ENCODE measurements around the gene GPR62. TPM values are rescaled to one million over a fixed set of nuclear protein-coding genes. Genes with fewer than 3 reads are reported as not detected.

The GPR62 gene
- total and polyA plus RNA-seq, 8 donors, result 0.08 to 0.26 (median 0.09) TPM; not detected in 2

DNA sequence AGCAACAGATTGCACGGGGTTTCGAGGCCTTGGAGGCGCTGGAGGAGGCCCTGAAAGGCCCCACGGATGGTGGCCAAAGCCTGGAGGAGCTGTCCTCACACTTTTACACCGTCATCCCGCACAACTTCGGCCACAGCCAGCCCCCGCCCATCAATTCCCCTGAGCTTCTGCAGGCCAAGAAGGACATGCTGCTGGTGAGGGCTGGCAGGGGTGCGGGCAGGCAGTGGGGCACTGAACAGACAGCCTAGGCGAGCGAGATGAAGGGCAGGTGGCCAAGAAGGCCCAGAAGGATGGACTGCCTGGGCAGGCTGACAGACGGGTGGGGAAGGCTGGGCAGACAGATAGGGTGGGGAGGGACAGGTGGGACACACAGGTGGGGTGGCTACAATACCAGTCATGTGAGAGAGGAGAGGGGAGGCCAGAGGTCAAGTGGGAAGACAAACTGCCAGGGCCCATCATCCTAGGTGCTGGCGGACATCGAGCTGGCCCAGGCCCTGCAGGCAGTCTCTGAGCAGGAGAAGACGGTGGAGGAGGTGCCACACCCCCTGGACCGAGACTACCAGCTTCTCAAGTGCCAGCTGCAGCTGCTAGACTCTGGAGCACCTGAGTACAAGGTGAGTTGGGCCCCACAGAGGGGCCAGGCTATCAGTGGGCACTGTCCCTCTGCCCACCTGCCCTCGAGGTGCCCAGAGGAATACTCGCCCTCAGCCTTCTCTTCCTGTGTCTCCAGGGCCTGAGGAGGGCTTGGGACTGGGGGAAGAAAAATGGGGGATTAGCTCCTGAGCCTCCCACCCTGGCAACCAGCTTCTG, 9.9 kb upstream of the GPR62 start:
- WGBS, 2 donors, result 74 to 78% methylated on average over 18 of the region's 18 CpGs
- Histone ChIP-seq H3K9me3 (no peaks in the 10 kb centered on the region), H3K27ac (no peak overlapping the region), H3K4me1 (peaks cover 0 to 13% (median 5%) of the 10 kb centered on the region in 3 donors), H3K36me3 (no peaks in the 10 kb centered on the region), H3K27me3 (no peaks in the 10 kb centered on the region), H3K4me3 (no peak overlapping the region)
- DNase-seq, result peak in 1 of 6 donors; percentile 27
- TF ChIP-seq, protein P1, sequence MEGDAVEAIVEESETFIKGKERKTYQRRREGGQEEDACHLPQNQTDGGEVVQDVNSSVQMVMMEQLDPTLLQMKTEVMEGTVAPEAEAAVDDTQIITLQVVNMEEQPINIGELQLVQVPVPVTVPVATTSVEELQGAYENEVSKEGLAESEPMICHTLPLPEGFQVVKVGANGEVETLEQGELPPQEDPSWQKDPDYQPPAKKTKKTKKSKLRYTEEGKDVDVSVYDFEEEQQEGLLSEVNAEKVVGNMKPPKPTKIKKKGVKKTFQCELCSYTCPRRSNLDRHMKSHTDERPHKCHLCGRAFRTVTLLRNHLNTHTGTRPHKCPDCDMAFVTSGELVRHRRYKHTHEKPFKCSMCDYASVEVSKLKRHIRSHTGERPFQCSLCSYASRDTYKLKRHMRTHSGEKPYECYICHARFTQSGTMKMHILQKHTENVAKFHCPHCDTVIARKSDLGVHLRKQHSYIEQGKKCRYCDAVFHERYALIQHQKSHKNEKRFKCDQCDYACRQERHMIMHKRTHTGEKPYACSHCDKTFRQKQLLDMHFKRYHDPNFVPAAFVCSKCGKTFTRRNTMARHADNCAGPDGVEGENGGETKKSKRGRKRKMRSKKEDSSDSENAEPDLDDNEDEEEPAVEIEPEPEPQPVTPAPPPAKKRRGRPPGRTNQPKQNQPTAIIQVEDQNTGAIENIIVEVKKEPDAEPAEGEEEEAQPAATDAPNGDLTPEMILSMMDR (IDR thresholded peaks at IDR 0.05), result no peak
- intact Hi-C loops (cut with DNase I), result loop anchor here in 1 of 3 donors (10.0 kb wide), 1 partner anchor 180 kb away; no protein-coding TSS in a partner anchor
- no peak for ATAC-seq
- FAIRE-seq, result no peak

DNA sequence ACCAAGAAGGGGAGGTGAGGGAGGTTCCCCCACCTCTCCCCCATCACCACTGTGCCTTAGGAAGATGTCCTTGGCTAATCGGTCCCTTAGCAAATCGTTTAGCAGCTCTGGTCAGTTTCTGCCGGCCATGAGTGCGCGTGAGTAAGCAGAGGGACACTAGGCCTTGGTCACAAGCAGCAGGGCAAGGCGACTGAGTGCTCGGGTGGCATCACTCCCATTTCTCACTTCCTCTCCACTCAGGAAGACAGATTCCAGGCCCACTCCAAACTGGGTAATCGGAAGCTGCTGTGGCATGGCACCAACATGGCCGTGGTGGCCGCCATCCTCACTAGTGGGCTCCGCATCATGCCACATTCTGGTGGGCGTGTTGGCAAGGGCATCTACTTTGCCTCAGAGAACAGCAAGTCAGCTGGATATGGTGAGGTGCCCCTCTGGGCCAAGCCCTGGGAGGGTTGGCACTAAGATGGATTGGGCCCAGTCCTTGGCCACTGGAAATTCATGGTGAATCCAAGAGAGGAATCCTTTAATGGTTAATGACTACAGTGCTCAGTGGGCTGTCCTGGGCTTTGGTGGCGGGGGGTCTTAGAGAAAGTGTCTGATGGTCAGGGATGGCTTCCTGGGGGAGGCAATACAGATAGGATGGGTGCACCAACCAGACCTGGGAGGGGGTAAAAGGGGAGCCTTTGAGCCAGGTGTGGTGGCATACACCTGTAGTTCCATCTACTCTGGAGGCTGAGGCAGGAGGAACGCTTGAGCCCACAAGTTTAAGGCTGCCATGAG, 9.1 kb upstream of the GPR62 start:
- ATAC-seq (no peak), DNase-seq (peak in 1 of 6 donors; percentile 26), FAIRE-seq (no peak)
- no peaks in the 10 kb centered on the region for H3K36me3 ChIP-seq
- H3K27ac ChIP-seq, result no peak overlapping the region
- TF ChIP-seq, protein P1 (IDR thresholded peaks at IDR 0.05), result no peak
- H3K27me3 ChIP-seq, result no peaks in the 10 kb centered on the region
- H3K4me3 ChIP-seq, result no peak overlapping the region
- H3K9me3 ChIP-seq, result no peaks in the 10 kb centered on the region
- 84 to 90% methylated on average over 14 of the region's 14 CpGs for WGBS, 2 donors
- intact Hi-C loops (cut with DNase I), result loop anchor here in 1 of 3 donors (10.0 kb wide), 1 partner anchor 179 kb away; no protein-coding TSS in a partner anchor
- H3K4me1 ChIP-seq, result peaks cover 0 to 4% (median 0%) of the 10 kb centered on the region in 3 donors

DNA sequence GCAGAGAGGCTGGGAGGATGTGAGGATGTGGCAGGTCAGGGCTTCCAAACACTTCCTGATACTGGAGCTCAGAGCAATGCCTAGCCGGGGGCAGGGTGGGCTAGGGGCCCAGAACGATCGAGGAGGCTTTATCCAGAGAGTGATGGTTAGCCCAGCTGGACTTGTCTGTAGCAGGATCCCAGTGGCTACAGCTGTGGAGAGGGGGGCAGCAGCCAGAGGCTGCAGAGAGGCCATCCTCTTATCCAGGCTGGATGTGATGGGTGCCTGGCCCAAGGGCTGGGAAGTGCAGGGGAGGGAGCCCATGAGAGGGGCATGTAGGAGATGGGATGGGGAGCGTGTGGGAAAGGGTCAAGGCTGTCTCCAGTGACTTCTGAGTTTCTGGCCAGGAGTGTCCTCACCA, 8.4 kb upstream of the GPR62 start:
- intact Hi-C loops (cut with DNase I), result loop anchor here in 1 of 3 donors (10.0 kb wide), 1 partner anchor 178 kb away; no protein-coding TSS in a partner anchor
- WGBS, 2 donors, result 64 to 68% methylated on average over 4 of the region's 4 CpGs
- Histone ChIP-seq H3K27ac (no peak overlapping the region), H3K4me3 (no peak overlapping the region), H3K9me3 (no peaks in the 10 kb centered on the region), H3K27me3 (no peaks in the 10 kb centered on the region), H3K4me1 (peaks cover 0 to 3% (median 0%) of the 10 kb centered on the region in 3 donors), H3K36me3 (no peaks in the 10 kb centered on the region)
- DNase-seq (peak in 2 of 6 donors; percentile 4 to 36), ATAC-seq (no peak), FAIRE-seq (no peak)
- TF ChIP-seq, protein P1 (IDR thresholded peaks at IDR 0.05), result no peak

- H3K27ac ChIP-seq, result no peak overlapping the region
- no peak for FAIRE-seq
- H3K4me3 ChIP-seq, result no peak overlapping the region
- no peaks in the 10 kb centered on the region for H3K36me3 ChIP-seq
- WGBS, 2 donors, result 65 to 69% methylated on average over 13 of the region's 13 CpGs
- peaks cover 0 to 1% (median 0%) of the 10 kb centered on the region in 3 donors for H3K4me1 ChIP-seq
- no peaks in the 10 kb centered on the region for H3K27me3 ChIP-seq
- no peak for ATAC-seq
- TF ChIP-seq, protein P1 (IDR thresholded peaks at IDR 0.05), result no peak
- DNase-seq, result peak in 1 of 6 donors; percentile 30
- no peaks in the 10 kb centered on the region for H3K9me3 ChIP-seq
- intact Hi-C loops (cut with DNase I), result loop anchor here in 1 of 3 donors (10.0 kb wide), 1 partner anchor 177 kb away; no protein-coding TSS in a partner anchor
Observed at GRCh38 chr3:51947215-51947900, 7.8 kb upstream of the GPR62 start.

Measured in pancreas (tissue), 10 donors.